KMS-11 (cell line): ENCODE measurements around the gene SLC37A4.

Source experiments
- H2AFZ ChIP-seq: fragments of 200-600 bp; sonication (generic); 2 replicates; pipeline ENCODE4 v1.6.1; 2016; ENCODE audit warnings: antibody characterized with exemption, mixed run types, low read depth
- H3K27ac ChIP-seq: fragments of 200-600 bp; sonication (generic); 2 replicates; pipeline ENCODE4 v1.6.1; 2016; ENCODE audit warnings: mild to moderate bottlenecking, mixed run types
- H3K27me3 ChIP-seq: fragments of 200-600 bp; sonication (generic); 2 replicates; pipeline ENCODE4 v1.6.1; 2017; ENCODE audit warnings: mild to moderate bottlenecking, low read depth, mixed run types, moderate library complexity; ENCODE audit not compliant: insufficient read depth
- H3K36me3 ChIP-seq: fragments of 200-600 bp; sonication (generic); 2 replicates; pipeline ENCODE4 v1.6.1; 2017; ENCODE audit warnings: mild to moderate bottlenecking, mixed run types; ENCODE audit not compliant: insufficient read depth
- H3K4me1 ChIP-seq: fragments of 200-600 bp; sonication (generic); 2 replicates; pipeline ENCODE4 v1.6.1; 2016; ENCODE audit warnings: mild to moderate bottlenecking, low read depth, mixed run types; ENCODE audit not compliant: poor library complexity, severe bottlenecking
- H3K4me2 ChIP-seq: fragments of 200-600 bp; sonication (generic); 2 replicates; pipeline ENCODE4 v1.7.0; 2016; ENCODE audit warnings: mild to moderate bottlenecking, mixed run types
- H3K4me3 ChIP-seq: fragments of 200-600 bp; sonication (generic); IDR thresholded peaks from 2 replicates; pipeline ENCODE4 v1.6.1; 2017; ENCODE audit warnings: low read depth, low read length, mixed read lengths; ENCODE audit not compliant: insufficient read depth
- H3K79me2 ChIP-seq: fragments of 200-600 bp; sonication (generic); 2 replicates; pipeline ENCODE4 v1.6.1; 2016; ENCODE audit warnings: low read depth, mixed run types; ENCODE audit not compliant: insufficient read depth
- H3K9ac ChIP-seq: fragments of 200-600 bp; sonication (generic); 2 replicates; pipeline ENCODE4 v1.6.1; 2016; ENCODE audit warnings: mild to moderate bottlenecking, mixed run types
- H4K20me1 ChIP-seq: fragments of 200-600 bp; sonication (generic); 2 replicates; pipeline ENCODE4 v1.6.1; 2016; ENCODE audit warnings: mild to moderate bottlenecking, mixed run types; ENCODE audit not compliant: insufficient read depth
- CTCF ChIP-seq: fragments of 200-600 bp; sonication (generic); conservative IDR thresholded peaks from 2 replicates; pipeline ENCODE4 v1.6.1; 2017; ENCODE audit warnings: low read depth, mild to moderate bottlenecking, antibody characterized with exemption, low read length, moderate library complexity, mixed read lengths

SLC37A4 gene

GRCh38 chr11:119026970-119027369, 3.7 kb downstream of the SLC37A4 start:
- Histone ChIP-seq H3K79me2 (peaks cover 40% of the 10 kb centered on the region), H3K27ac (no peak overlapping the region), H3K4me2 (0 out of 2 replicates have a peak overlapping the region, but pooled peaks have one; percentile 96), H3K27me3 (no peaks in the 10 kb centered on the region), H3K4me3 (no peak overlapping the region), H4K20me1 (no peaks in the 10 kb centered on the region), H2AFZ (no peak overlapping the region), H3K4me1 (peaks cover 62% of the 10 kb centered on the region), H3K9ac (no peak overlapping the region), H3K36me3 (no peaks in the 10 kb centered on the region; the same call in 1 of the 2 replicates)
- TF ChIP-seq CTCF, result no peak

GRCh38 chr11:119025978-119026766, 4.5 kb downstream of the SLC37A4 start:
- H4K20me1 ChIP-seq, result no peaks in the 10 kb centered on the region
- peaks cover 70% of the 10 kb centered on the region for H3K4me1 ChIP-seq
- H3K27me3 ChIP-seq, result no peaks in the 10 kb centered on the region
- no peak overlapping the region for H3K4me3 ChIP-seq
- no peak overlapping the region for H3K9ac ChIP-seq
- no peak overlapping the region; the same call in 1 of the 2 replicates for H3K27ac ChIP-seq
- H2AFZ ChIP-seq, result no peak overlapping the region
- TF ChIP-seq CTCF, result no peak
- no peaks in the 10 kb centered on the region; the same call in 1 of the 2 replicates for H3K36me3 ChIP-seq
- peaks cover 48% of the 10 kb centered on the region for H3K79me2 ChIP-seq
- no peak overlapping the region; the same call in 1 of the 2 replicates for H3K4me2 ChIP-seq

- Histone ChIP-seq H3K27me3 (no peaks in the 10 kb centered on the region), H3K9ac (no peak overlapping the region), H4K20me1 (no peaks in the 10 kb centered on the region), H3K4me1 (peaks cover 77% of the 10 kb centered on the region), H3K36me3 (no peaks in the 10 kb centered on the region; the same call in 1 of the 2 replicates), H2AFZ (no peak overlapping the region), H3K79me2 (peaks cover 54% of the 10 kb centered on the region), H3K4me3 (no peak overlapping the region), H3K4me2 (peak overlapping the region; percentile 96; the same call in 1 of the 2 replicates), H3K27ac (peak overlapping the region; percentile 87; the same call in 1 of the 2 replicates)
- no peak for TF ChIP-seq CTCF
Measured at GRCh38 chr11:119025541-119025940, 5.1 kb downstream of the SLC37A4 start.

- H4K20me1 ChIP-seq, result no peaks in the 10 kb centered on the region
- H2AFZ ChIP-seq, result no peak overlapping the region
- no peaks in the 10 kb centered on the region; the same call in 1 of the 2 replicates for H3K36me3 ChIP-seq
- H3K27ac ChIP-seq, result peak overlapping the region; percentile 87; the same call in 1 of the 2 replicates
- H3K27me3 ChIP-seq, result no peaks in the 10 kb centered on the region
- H3K4me3 ChIP-seq, result no peak overlapping the region
- peak overlapping the region; percentile 96; the same call in 1 of the 2 replicates for H3K4me2 ChIP-seq
- H3K79me2 ChIP-seq, result peaks cover 59% of the 10 kb centered on the region
- TF ChIP-seq CTCF, result no peak
- H3K9ac ChIP-seq, result no peak overlapping the region
- peaks cover 79% of the 10 kb centered on the region for H3K4me1 ChIP-seq
Measured at GRCh38 chr11:119025099-119025473, 5.6 kb downstream of the SLC37A4 start.
